NCI-H187 treated with DMSO at 0.1 percent for 48 hours (cell line): ENCODE measurements around the gene RPS18.
"Not testable (repeated sequence)": the region's sequence is repeated elsewhere in the genome, so short reads cannot be mapped to it uniquely, and the experiment has no call there.

Experiments
- DNase-seq: peaks from one replicate; lab custom pipeline; 2025; lab: John Stamatoyannopoulos, UW

The RPS18 gene

DNA sequence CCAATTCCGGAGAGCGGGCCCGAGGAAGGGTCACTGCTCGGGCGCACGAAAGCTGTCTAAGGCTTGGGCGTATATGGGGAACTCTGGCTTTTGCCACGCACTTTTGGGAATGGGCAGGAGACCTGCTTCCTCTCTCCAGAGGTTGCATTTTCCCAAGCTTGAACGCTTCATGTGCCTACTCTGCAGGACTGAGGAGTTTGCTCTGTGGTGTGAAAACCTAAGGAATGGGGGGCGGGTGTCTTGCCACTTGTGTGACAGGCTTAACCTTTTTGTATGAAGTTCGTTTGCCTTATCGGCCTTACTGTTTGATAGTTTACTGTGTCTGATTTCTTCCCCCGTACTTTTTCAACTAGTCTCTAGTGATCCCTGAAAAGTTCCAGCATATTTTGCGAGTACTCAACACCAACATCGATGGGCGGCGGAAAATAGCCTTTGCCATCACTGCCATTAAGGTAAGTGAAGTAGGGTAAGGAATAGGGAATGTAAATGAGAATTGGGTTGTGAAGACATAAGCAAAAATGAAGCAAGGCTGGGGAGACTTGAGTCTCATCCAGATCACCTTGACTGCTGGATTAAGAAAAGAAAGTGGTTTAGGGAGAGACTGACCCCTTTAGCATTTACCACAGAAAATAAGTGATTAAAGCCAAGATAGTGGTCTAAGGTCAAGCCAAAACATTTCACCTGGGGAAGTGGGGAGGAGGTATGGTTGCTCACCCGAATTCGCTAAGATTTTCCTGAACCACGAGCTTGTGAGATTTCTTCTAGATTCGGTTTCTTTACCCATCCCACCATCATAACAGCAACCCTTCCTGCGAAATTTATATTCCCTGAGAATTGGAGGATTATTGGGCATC is 627 bp downstream of the RPS18 start:
- no peak for DNase-seq

DNA sequence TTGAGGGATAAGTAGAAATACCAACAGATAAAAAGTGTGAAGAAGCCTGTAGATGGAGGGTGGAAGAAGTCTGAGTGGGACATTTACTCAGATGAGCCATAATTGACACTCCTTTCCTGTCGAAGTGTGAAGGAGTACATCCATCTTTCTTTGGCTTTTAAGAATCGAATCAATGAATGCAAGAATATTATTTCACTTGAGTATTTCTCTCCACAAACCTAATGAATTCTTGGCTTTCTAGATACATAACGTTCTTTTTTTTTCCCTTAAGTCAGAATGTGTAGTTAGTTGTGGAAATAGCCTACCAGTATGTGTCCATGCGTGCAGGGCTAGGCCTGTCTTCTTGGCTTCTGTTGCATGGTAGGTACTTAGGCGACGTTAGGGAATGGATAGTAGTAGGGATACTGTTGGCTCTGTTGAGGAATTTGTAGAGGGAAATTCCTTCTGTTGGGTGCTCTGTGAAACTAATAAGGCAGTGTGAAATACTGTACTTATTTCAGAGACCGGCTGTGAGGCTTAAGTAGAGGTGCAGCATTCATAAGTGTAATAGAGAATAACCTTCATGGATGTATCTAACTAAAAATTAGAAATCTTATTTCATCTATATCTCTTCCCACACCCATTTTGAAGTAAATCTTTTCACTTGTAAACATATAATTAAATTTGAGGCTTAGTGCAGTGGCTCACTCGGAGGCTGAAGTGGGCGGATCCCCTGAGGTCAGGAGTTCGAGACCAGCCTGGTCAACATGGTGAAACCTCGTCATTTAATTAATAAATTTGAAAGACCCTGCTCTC is 1.5 kb downstream of the RPS18 start:
- DNase-seq: no peak

DNA sequence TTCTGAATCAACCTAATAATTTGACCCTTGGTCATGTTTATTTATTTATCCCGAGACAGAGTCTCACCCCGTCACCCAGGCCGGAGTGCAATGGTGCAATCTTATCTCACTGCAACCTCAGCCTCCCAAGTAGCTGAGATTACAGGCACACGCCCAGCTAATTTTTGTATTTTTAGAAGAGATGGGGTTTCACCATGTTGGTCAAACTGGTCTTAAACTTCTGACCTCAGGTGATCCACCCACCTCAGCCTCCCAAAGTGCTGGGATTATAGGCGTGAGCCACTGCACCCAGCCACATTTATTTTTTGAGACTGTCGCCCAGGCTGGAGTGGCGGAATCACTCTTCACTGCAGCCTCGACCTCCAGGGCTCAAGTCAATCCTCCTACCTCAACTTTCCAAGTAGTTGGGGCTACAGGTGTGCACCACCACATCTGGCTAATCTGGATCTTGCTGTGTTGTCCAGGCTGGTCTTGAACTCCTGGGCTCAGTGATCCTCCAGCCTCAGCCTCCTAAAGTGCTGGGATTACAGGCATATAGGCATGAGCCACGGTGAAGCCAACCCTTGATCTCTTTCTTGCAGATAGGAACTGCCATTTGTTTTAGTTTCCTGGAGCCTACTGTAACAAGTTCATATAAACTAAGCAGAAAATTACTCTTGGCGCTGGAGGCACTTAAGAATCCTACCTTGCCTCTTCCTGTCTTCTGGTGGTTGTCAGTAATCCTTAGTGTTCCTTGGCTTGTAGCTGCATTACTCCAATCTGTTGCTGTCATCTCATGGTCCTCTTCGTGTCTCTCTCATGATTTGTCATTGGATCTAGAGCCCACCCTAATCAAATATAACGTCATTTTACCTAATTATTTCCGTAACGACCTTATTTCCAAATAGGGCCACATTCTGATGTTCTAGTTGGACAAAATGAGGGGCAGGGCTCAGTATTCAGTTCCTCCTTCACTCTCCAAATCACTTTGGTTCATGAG is 2.3 kb downstream of the RPS18 start:
- no peak for DNase-seq

DNA sequence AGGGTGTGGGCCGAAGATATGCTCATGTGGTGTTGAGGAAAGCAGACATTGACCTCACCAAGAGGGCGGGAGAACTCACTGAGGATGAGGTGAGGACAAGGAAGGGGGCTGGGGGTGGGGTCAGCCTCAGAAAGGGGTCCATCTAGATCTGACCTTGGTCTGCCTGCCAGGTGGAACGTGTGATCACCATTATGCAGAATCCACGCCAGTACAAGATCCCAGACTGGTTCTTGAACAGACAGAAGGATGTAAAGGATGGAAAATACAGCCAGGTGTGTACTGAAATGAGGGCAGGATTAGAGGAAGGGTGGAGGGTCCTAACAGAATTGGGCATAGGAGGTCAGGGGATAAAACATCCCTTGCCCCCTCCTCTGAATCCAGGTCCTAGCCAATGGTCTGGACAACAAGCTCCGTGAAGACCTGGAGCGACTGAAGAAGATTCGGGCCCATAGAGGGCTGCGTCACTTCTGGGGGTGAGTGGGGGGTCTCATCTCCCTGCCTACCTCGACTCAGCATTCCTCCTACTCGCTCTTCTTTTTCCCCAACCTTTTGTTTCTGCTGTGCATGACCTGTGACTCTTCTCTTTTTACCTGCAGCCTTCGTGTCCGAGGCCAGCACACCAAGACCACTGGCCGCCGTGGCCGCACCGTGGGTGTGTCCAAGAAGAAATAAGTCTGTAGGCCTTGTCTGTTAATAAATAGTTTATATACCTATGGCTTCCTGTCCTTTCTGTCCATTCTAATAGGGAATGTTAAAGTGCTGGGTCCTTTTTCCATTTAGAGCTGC is 4.1 kb downstream of the RPS18 start:
- DNase-seq: not testable (repeated sequence)

DNA sequence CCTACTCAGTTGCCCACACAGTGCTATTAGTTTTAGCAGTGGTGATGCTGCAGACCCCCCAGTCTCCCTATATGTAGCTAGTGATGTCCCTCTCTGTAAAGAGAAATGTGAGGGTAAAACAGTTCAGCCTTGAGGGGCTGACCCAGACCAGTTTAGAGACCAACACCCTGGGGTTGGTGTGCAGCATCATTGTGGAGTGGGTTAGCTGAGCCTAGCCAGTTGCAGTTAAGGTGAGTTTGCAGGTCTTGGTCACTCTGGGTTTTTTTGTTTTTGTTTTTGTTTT is 4.6 kb downstream of the RPS18 start:
- DNase-seq: no peak

DNA sequence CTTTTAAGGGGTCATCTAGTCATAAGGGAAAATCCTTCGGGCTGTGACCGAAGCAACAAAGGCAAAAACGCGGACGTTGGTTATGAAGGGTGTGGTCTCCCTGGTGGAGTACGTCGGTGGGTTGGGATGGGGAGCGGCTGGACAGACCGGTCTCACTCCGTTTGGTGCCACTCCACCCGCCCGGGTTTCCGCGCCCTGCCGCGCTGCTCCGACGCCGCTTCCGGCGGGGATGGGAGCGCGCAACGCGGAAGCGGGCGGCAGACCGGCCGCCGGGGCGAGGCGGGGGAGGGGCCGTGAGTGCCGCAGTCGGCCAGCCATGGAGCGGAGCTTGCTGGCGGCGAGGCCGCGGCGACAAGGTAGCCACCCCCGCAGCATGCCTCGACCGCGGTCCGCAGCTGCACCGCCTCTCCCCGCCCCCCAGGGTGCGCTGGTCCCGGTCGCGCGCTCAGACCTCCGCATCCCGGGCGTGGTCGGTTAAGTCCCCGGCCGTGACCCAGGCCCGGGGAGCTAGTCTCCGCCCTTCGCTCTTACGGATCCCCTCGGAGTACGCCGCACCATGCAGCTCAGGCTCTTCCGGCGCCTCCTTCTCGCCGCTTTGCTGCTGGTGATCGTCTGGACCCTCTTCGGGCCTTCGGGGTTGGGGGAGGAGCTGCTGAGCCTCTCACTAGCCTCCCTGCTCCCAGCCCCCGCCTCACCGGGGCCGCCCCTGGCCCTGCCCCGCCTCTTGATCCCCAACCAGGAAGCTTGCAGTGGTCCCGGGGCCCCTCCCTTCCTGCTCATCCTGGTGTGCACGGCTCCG is 5.2 kb downstream of the RPS18 start, which contains the start of gene B3GALT4:
B3GALT4 (plus strand) TSS at position 260 of the 799 bp plus-strand sequence; CDS start at position 557, 297 bp downstream.
- no peak for DNase-seq

DNA sequence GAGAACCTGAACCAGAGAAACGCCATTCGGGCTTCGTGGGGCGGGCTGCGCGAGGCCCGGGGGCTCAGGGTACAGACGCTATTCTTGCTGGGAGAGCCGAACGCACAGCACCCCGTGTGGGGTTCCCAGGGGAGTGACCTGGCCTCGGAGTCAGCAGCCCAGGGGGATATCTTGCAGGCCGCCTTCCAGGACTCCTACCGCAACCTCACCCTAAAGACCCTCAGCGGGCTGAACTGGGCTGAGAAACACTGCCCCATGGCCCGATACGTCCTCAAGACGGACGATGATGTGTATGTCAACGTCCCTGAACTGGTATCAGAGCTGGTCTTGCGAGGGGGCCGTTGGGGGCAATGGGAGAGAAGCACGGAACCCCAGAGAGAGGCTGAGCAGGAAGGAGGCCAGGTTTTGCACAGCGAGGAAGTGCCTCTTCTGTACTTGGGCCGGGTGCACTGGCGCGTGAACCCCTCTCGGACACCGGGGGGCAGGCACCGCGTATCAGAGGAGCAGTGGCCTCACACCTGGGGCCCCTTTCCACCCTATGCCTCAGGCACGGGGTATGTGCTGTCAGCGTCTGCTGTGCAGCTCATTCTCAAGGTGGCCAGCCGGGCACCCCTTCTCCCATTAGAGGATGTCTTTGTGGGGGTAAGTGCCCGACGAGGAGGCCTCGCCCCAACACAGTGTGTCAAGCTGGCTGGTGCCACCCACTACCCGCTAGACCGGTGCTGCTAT is 6.0 kb downstream of the RPS18 start:
- DNase-seq: no peak

DNA sequence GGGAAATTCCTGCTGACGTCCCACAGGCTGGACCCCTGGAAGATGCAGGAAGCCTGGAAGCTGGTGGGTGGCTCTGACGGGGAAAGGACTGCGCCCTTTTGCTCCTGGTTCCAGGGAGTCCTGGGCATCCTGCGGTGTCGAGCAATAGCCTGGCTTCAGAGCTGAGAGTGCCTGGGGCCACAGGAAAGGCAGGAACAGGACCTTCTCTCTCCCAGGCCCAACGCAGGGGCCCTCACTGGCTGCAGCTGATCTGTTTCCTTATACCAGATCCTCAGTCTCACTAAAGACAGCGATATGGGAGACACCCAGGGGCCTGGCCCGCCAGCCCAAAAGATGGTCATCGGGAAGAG is 6.5 kb downstream of the RPS18 start:
- DNase-seq: no peak

DNA sequence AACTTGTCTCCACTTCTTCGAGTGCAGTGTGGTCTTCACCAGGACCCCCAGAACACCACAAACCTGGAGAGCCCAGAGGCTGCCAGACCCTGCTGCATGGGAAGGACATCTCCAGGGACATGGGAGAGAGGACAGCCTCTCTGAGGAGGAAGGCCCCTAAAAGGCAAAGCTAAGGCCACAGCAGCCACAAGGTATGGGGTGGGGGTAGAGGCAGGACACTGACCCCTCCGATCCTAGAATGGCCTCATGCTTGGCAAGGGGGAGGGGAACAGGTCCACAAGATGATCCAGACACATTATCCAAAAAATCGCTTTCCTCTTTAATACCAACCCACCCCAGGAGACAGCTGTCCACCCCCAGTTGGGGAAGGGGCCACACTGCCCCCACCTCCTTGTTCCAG is 6.9 kb downstream of the RPS18 start:
- no peak for DNase-seq

DNA sequence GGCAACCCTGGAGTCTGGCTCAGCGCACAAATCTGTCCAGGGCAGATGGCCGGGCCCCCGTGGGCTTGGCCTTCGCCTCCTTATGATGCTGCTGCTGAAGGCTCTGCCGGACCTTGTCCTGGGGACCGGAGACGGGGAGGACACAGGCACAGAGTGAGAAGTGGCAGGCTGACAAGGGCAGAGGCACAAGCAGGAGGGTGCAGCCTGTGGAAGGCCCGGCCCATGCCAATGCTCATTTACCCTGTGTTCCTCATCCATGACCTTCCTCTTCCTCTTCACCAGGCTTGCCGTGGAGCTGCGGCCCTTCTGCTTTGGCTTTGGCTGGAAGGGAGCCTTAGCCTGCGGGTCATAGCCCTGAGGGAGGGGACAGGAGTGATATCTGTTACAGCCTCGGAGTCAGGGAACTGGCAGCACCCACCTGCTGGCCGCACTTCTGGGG is 7.4 kb downstream of the RPS18 start:
- no peak for DNase-seq

DNA sequence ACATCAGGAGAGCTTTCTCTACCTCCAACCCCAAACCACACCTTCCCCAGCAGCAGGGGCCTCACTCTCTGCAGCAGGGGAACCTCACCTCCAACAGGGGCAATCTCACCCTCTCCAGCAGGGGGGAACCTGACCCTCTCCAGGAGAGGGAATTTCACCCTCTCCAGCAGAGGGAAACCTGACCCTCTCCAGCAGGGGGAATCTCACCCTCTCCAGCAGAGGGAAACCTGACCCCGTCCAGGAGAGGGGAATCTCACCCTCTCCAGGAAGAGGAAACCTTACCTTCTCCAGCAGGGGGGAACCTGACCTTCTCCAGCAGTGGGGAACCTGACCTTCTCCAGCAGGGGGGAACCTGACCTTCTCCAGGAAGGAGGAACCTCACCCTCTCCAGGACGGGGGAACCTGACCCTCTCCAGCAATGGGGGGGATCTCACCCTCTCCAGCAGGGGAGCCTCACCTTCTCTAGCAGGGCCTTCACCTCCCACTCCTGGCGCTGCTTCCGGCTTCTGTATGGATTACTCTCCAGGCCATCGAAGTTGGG is 8.2 kb downstream of the RPS18 start:
- DNase-seq: no peak

DNA sequence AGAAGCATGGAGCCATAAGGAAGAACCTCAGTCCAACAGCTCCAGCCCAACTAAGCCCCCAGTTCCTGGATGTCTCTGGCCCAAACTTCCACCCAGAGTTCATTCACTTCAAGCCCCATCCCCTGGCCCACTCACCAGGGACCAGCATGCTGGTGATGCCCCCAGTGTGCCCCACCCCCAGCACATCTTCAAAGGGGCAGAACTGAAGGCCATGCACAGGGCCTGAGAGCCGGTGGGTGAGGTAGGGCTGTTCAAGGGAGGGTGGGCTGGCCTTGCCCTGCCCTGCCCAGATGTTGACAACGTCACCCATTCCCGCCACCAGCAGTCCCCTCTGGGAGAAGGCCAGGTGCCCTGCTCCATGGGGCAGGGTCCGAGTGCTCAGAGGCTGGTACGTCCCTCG is 8.7 kb downstream of the RPS18 start:
- no peak for DNase-seq

DNA sequence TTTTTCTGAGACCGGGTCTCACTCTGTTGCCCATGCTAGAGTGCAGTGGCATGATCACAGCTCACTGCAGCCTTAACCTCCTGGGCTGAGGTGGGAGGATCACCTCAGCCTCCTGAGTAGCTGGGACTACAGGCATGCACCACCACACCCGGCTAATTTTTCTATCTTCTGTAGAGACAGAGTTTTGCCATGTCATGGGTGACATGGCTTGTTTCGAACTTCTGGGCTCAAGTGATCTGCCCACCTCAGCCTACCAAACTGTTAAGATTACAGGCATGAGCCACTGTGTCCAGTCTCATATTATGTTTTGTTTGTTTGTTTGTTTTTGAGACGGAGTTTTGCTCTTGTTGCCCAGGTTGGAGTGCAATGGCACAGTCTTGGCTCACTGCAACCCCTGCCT is 13.3 kb downstream of the RPS18 start:
- not testable (repeated sequence) for DNase-seq

DNA sequence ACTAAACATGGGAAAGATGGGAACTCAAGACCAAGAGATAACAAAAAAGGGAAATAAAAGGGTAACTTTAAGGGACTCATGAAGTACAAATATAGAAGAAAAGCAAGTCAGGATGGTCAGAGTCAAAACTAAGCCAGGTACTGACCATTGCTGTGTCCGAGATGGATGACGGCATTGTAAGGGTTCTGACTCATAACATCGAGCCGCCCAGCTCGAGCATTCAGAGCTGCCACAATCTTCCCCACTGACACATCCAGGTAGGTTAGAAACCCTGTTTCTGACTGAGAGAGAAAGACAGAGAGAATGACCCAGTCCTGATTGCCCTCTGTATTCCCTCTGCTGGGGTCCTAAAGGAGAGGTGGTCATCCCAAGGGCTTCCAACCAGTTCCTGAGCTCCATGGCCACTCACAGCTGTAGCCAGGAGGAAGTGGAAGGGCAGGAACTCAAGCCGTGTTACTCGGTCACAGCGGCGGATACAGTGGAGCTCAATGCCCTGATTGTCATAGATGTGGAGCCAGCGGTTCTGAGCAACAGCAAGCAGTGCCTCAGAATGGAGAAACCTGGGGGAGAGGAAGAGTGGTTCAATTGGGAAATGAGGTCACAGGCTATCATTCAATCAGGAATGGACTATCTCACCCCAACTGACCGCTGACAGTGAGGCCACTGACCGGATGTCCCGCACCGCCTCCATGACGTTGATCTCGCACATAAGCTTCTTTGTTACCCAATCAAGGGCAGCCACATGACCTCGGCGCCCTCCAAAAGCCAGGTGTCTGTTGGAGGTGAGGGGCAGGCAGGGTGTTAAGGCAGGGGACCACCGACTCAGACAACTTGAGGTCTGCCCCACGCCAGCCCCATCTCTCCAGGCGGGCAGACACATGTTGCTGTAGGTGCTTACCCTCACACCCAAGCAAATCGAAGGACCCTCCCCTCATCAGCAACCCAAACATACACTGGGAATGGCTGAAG is 15.4 kb downstream of the RPS18 start:
- DNase-seq: no peak

DNA sequence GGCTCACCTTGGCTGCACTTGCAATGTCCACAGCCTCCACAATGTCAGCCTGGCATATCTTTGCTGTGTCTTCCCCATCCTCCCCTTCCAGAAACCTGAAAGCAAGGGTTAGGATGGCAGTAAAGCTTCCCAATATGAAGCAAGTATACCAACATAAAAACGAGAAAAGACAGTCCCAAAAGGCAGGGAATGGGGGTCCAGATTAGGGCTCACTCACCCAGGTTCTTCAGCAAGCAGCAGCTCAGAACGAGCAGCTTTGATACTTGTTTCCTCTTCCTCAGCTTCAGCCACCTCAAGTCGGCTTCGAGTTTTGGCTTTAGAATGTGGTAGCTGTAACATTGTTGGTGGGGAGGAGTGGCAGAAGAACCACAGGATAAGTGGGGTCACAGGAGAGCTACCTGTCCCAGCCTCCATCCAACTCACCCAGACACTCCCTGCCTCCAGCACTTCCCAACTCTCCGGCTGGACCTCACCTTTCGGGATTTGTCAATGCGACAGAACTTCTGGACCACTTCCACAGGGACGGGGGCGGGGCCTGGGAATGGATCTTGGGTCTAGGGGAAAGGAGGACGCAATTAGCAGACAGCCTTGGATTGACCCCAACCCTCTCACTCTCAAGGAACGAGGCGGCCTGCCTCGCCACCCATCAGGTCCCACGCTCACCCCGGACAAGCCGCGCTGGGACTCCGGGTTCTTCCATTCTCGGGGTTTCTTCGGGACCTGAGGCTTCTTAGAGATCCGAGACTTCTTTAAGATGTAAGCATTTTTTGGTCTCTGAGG is 16.5 kb downstream of the RPS18 start:
- no peak for DNase-seq

DNA sequence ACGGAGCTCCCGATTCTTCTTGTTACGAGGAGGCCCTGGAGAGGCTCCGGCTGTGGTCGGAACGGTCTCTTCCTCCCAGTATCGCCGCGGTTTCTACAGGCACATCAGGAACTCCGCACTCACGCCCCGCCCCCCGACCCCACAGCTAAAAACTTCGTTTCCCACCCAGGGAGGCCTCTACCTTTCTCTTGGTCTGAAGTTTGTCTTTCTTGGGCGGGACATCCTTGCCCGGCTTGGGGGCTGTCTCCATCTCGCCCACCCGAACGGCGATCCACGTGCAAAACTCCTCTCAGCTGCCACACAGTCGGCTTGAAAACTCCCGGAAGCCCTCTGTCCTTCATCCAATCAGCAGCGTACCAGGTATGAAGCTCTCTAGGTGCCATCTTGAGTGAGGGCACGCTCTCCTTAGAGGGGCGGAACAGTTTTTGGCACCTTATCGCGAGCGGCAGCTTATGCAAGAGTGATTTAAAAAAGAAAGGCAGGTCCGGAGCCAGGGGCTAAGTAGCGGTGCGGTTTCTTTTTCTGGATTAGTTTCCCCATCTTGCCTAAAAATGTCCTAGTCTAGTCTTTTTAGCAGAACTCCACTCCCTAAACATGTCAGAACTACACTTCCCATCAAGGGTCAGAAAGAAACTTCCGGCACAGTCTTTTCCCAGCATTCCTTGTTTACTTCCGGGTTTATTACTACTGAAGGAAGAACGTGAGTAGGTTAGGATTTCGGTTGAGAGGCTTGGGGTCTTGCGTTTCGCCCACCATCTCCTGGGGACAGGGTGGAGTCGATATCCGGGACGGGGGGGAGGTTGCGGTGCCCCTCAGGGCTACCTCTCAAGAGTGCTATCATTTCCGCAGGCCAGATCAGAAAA is 17.3 kb downstream of the RPS18 start, which contains the start of the genes PFDN6 and WDR46:
PFDN6 (plus strand) TSS at position 681 of the 863 bp plus-strand sequence. CDS start 256 bp downstream, outside the sequence.
WDR46 (minus strand) TSS at position 319 of the 863 bp plus-strand sequence; CDS start at position 250, 69 bp downstream.
- peak; percentile 88 for DNase-seq
